HuH-7 (cell line): ENCODE data around the gene PEAK1.
A peak's percentile ranks its signal among the peaks of the same experiment; 100 is the strongest.

Experiments
- DNase-seq: peaks from one replicate; pipeline ENCODE4 v3.0.0; 2011; ENCODE audit warnings: low spot score

The PEAK1 gene

GRCh38 chr15:77091097-77091496, 328.8 kb downstream of the PEAK1 start:
- no peak for DNase-seq

GRCh38 chr15:77087213-77087612, 332.7 kb downstream of the PEAK1 start:
- no peak for DNase-seq

- DNase-seq = no peak
These were observed 334.6 kb downstream of the PEAK1 start for GRCh38 chr15:77085297-77085696.

- DNase-seq = no peak
These were observed 335.5 kb downstream of the PEAK1 start for GRCh38 chr15:77084436-77084835.

- peak; percentile 95 for DNase-seq
These were observed 336.3 kb downstream of the PEAK1 start for GRCh38 chr15:77083381-77084160.

- DNase-seq = no peak
These were observed 337.9 kb downstream of the PEAK1 start for GRCh38 chr15:77081971-77082370.

GRCh38 chr15:77076323-77076915, 343.5 kb downstream of the PEAK1 start:
- DNase-seq = no peak

- no peak for DNase-seq
These were observed 344.4 kb downstream of the PEAK1 start for GRCh38 chr15:77075528-77075927.

- DNase-seq = no peak
These were observed 345.6 kb downstream of the PEAK1 start for GRCh38 chr15:77074350-77074749.

- no peak for DNase-seq
These were observed 348.3 kb downstream of the PEAK1 start for GRCh38 chr15:77071305-77072223.

GRCh38 chr15:77070495-77071304, 349.2 kb downstream of the PEAK1 start, which contains the start of gene TSPAN3:
TSS of gene TSPAN3 (minus strand) at chr15:77071109. CDS start at chr15:77070954, 155 bp downstream.
- peak; percentile 98 for DNase-seq

GRCh38 chr15:77070180-77070494, 349.8 kb downstream of the PEAK1 start:
- DNase-seq = no peak

GRCh38 chr15:77069521-77070121, 350.3 kb downstream of the PEAK1 start:
- peak; percentile 40 for DNase-seq

GRCh38 chr15:77068633-77069032, 351.3 kb downstream of the PEAK1 start:
- DNase-seq = no peak

GRCh38 chr15:77067691-77068367, 352.1 kb downstream of the PEAK1 start:
- no peak for DNase-seq

- DNase-seq = peak; percentile 61
These were observed 352.8 kb downstream of the PEAK1 start for GRCh38 chr15:77066971-77067690.

GRCh38 chr15:77064539-77065308, 355.2 kb downstream of the PEAK1 start:
- DNase-seq = no peak

- no peak for DNase-seq
These were observed 355.8 kb downstream of the PEAK1 start for GRCh38 chr15:77064063-77064462.

- no peak for DNase-seq
These were observed 356.7 kb downstream of the PEAK1 start for GRCh38 chr15:77063249-77063648.
